ENCODE measurements around the gene TRIM8.

DNA sequence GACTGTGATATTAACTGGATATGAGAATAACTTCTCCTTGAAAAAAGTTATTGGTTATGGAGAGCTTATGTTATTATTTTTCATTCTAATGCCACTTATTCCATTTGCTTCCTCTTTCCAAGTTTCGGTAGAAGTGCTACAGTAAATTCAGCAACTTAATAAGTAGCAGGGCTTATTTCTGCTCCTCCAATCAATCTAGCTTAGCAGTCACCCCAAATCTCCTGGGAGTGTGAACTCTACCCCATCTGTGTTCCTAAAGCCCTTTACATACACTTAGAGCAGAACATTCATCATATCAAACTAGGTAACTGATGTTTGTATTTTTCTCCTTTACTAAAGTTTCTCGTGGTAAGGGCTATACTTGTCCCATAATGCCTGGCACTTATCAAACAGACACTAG is 61.3 kb downstream of the TRIM8 start:
- TF ChIP-seq, protein P1, sequence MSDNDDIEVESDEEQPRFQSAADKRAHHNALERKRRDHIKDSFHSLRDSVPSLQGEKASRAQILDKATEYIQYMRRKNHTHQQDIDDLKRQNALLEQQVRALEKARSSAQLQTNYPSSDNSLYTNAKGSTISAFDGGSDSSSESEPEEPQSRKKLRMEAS (IDR thresholded peaks at IDR 0.05), result no peak
- TF ChIP-seq EP300 (IDR thresholded peaks at IDR 0.05; ENCODE audit: borderline replicate concordance) (no peak), YY1 (IDR thresholded peaks at IDR 0.05; ENCODE audit: low read depth) (no peak)
- TF ChIP-seq, protein P2, sequence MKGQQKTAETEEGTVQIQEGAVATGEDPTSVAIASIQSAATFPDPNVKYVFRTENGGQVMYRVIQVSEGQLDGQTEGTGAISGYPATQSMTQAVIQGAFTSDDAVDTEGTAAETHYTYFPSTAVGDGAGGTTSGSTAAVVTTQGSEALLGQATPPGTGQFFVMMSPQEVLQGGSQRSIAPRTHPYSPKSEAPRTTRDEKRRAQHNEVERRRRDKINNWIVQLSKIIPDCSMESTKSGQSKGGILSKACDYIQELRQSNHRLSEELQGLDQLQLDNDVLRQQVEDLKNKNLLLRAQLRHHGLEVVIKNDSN (IDR thresholded peaks at IDR 0.05), result no peak
